ENCODE measurements around the gene UMODL1. TPM values are rescaled to one million over a fixed set of nuclear protein-coding genes. Genes with fewer than 3 reads are reported as not detected.

Gene UMODL1
- total and polyA plus RNA-seq, 10 of the 15 experiments (the other 5 are each of a cell fraction or from before 2014, with no cell fraction given): 0.01 to 0.11 (median 0.03) TPM; not detected in 5

GRCh38 chr21:42148584-42148983, 77.5 kb downstream of the UMODL1 start:
- in situ Hi-C loops (cut with MboI): loop anchor here (5.0 to 10.0 kb wide), 3 partner anchors 304 to 676 kb away; no protein-coding TSS in a partner anchor
- FAIRE-seq (no peak), DNase-seq (ENCODE audit: low read depth, low spot score) (no peak), ATAC-seq (no peak)
- H3K27ac ChIP-seq (ENCODE audit: control insufficient read depth, insufficient read depth): no peak overlapping the region
- ChIA-PET POLR2A (interaction anchor here (0.7 kb wide), 1 partner anchor 112 kb away, joined by 3 read pairs; no protein-coding TSS in a partner anchor), SMC1A (ENCODE audit: uncharacterized antibody, unreplicated experiment) (interaction anchor here (0.8 to 2.2 kb wide), 13 partner anchors 16 to 388 kb away, joined by 3 to 21 read pairs (median 4); no protein-coding TSS in a partner anchor), CTCF (interaction anchor here (1.0 to 2.8 kb wide), 13 partner anchors 31 to 389 kb away, joined by 3 to 36 read pairs (median 3); partner anchors contain the start of gene ABCG1), RAD21 (ENCODE audit: unreplicated experiment) (interaction anchor here (0.5 to 2.8 kb wide), 12 partner anchors 10 to 388 kb away, joined by 3 to 24 read pairs (median 4); no protein-coding TSS in a partner anchor)
- H4K20me1 ChIP-seq (ENCODE audit: control insufficient read depth, insufficient read depth): no peaks in the 10 kb centered on the region
- no peaks in the 10 kb centered on the region for H3K9me3 ChIP-seq (replicated peaks; ENCODE audit: control insufficient read depth, insufficient read depth, low read length)
- no peaks in the 10 kb centered on the region; a peak in 1 of 4 replicates for H3K27me3 ChIP-seq (replicated peaks in 1 of 2; ENCODE audit: control insufficient read depth in 2 of 2, insufficient read depth in 2 of 2, low read length in 1 of 2)
- TF ChIP-seq SREBF1 (IDR thresholded peaks at IDR 0.05; ENCODE audit: low read length) (no peak), STAT3 (IDR thresholded peaks at IDR 0.05; ENCODE audit: low read depth, low read length) (no peak), RAD51 (IDR thresholded peaks at IDR 0.05) (no peak), SKIL (IDR thresholded peaks at IDR 0.05; ENCODE audit: low read depth, poor library complexity, severe bottlenecking) (no peak), CBX5 (IDR thresholded peaks at IDR 0.05; ENCODE audit: low read depth) (no peak), HDAC6 (IDR thresholded peaks at IDR 0.05; ENCODE audit: unreplicated experiment) (no peak), IRF4 (IDR thresholded peaks at IDR 0.05; ENCODE audit: low read depth, low read length) (no peak), KLF5 (IDR thresholded peaks at IDR 0.05; ENCODE audit: partially characterized antibody) (no peak), LARP7 (IDR thresholded peaks at IDR 0.05) (no peak), BCL11A (IDR thresholded peaks at IDR 0.05; ENCODE audit: low read depth, low read length) (no peak), ZZZ3 (IDR thresholded peaks at IDR 0.05; ENCODE audit: control insufficient read depth, insufficient read length, low read depth) (no peak), ETV6 (conservative IDR thresholded peaks at IDR 0.05 in 1 of 2, IDR thresholded peaks at IDR 0.05 in 1 of 2; ENCODE audit: borderline replicate concordance in 1 of 2, low read depth in 1 of 2) (no peak), SMAD5 (IDR thresholded peaks at IDR 0.05; ENCODE audit: low read depth) (no peak), JUND (IDR thresholded peaks at IDR 0.05; ENCODE audit: low read depth, low read length) (no peak), WRNIP1 (IDR thresholded peaks at IDR 0.05; ENCODE audit: borderline replicate concordance, low read depth, low read length) (no peak), CBFB (IDR thresholded peaks at IDR 0.05; ENCODE audit: low read depth) (no peak)
- TF ChIP-seq, protein P1, sequence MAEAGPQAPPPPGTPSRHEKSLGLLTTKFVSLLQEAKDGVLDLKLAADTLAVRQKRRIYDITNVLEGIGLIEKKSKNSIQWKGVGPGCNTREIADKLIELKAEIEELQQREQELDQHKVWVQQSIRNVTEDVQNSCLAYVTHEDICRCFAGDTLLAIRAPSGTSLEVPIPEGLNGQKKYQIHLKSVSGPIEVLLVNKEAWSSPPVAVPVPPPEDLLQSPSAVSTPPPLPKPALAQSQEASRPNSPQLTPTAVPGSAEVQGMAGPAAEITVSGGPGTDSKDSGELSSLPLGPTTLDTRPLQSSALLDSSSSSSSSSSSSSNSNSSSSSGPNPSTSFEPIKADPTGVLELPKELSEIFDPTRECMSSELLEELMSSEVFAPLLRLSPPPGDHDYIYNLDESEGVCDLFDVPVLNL (IDR thresholded peaks at IDR 0.05; ENCODE audit: low read depth, low read length): no peak
- no peak overlapping the region for H3K4me2 ChIP-seq (ENCODE audit: control insufficient read depth, insufficient read depth)
- H2AFZ ChIP-seq (ENCODE audit: control insufficient read depth, low read depth, low read length): no peak overlapping the region
- no peak overlapping the region for H3K4me3 ChIP-seq
- 46% methylated on average over 3 of the region's 3 CpGs for WGBS (ENCODE audit: insufficient coverage, insufficient replicate concordance, low lambda C conversion rate, missing lambda C conversion rate)
- no peak overlapping the region for H3K9ac ChIP-seq (ENCODE audit: control insufficient read depth, insufficient read depth, low read length)
- no peaks in the 10 kb centered on the region for H3K79me2 ChIP-seq (ENCODE audit: control insufficient read depth, insufficient read depth, low read length)
- no TSS peak for BruUV-seq (replicated peaks)
- H3K4me1 ChIP-seq (ENCODE audit: control insufficient read depth, insufficient read depth, low read length): no peaks in the 10 kb centered on the region
- intact Hi-C loops (cut with micrococcal nuclease; ENCODE audit: unreplicated experiment): loop anchor here (10.0 kb wide), 1 partner anchor 666 kb away; no protein-coding TSS in a partner anchor
- H3K36me3 ChIP-seq (ENCODE audit: control insufficient read depth in 2 of 2, insufficient read depth in 2 of 2, low read length in 1 of 2): no peaks in the 10 kb centered on the region; a peak in 1 of 4 replicates

Measured in GM12878 (cell line).